HepG2 (cell line): ENCODE measurements around the gene VTN. TPM values are rescaled to one million over a fixed set of nuclear protein-coding genes. Genes with fewer than 3 reads are reported as not detected.

Experiments used
- ATF2 ChIP-seq: sonication (generic); formaldehyde crosslinking; IDR thresholded peaks from 2 replicates; pipeline ENCODE4 v1.4.0; 2020; ENCODE audit warnings: missing genetic modification reagents
- ATF7 ChIP-seq, 2 experiments: fragments of 450-650 bp in 1 of 2; sonication (generic) in 1 of 2; formaldehyde crosslinking in 1 of 2; IDR thresholded peaks; 2 replicates each; pipeline versions ENCODE4 v1.4.0 to v1.6.1; 2016 to 2020; ENCODE audit warnings: antibody characterized with exemption in 1 of 2, mild to moderate bottlenecking in 1 of 2, missing genetic modification reagents in 1 of 2
- BHLHE40 ChIP-seq: IDR thresholded peaks from 2 replicates; pipeline ENCODE4 v1.6.1; 2011; ENCODE audit warnings: low read length, improper control_type of control experiment
- FOSL2 ChIP-seq: sonication (generic); formaldehyde crosslinking; IDR thresholded peaks from 2 replicates; pipeline ENCODE4 v1.4.0; 2020; ENCODE audit warnings: missing genetic modification reagents
- GATAD2A ChIP-seq: IDR thresholded peaks from 2 replicates; pipeline ENCODE4 v1.6.1; 2016
- GZF1 ChIP-seq: sonication (generic); formaldehyde crosslinking; IDR thresholded peaks from 2 replicates; pipeline ENCODE4 v1.5.1; 2020; ENCODE audit warnings: mild to moderate bottlenecking, missing genetic modification reagents
- HMG20B ChIP-seq: conservative IDR thresholded peaks from 2 replicates; pipeline ENCODE4 v1.6.1; 2016; ENCODE audit warnings: missing genetic modification reagents, missing compliant biosample characterization
- HOXA3 ChIP-seq: sonication (generic); formaldehyde crosslinking; IDR thresholded peaks from 2 replicates; pipeline ENCODE4 v1.5.0; 2020; ENCODE audit warnings: missing genetic modification reagents
- MATR3 ChIP-seq: sonication (generic); formaldehyde crosslinking; IDR thresholded peaks from 2 replicates; pipeline ENCODE4 v1.4.0; 2020; ENCODE audit warnings: missing genetic modification reagents
- MYPOP ChIP-seq: sonication (generic); formaldehyde crosslinking; IDR thresholded peaks from 2 replicates; pipeline ENCODE4 v1.8.1; 2023; ENCODE audit warnings: mild to moderate bottlenecking, moderate library complexity, missing genetic modification reagents
- NCOA2 ChIP-seq: sonication (generic); formaldehyde crosslinking; IDR thresholded peaks from 2 replicates; pipeline ENCODE4 v1.8.0; 2022; ENCODE audit warnings: inconsistent platforms
- NCOR1 ChIP-seq: fragments of 200-600 bp; sonication (generic); IDR thresholded peaks from 2 replicates; pipeline ENCODE4 v1.7.0; 2017; ENCODE audit warnings: antibody characterized with exemption, low read length, borderline replicate concordance
- RAD51 ChIP-seq: fragments of 450-650 bp; IDR thresholded peaks from 2 replicates; pipeline ENCODE4 v1.6.1; 2016; ENCODE audit warnings: borderline replicate concordance
- SOX5 ChIP-seq: IDR thresholded peaks from 2 replicates; pipeline ENCODE4 v1.6.1; 2016; ENCODE audit warnings: borderline replicate concordance
- SP5 ChIP-seq: IDR thresholded peaks from 2 replicates; pipeline ENCODE4 v1.6.1; 2016; ENCODE audit warnings: low read depth, borderline replicate concordance
- STAT6 ChIP-seq: sonication (generic); formaldehyde crosslinking; IDR thresholded peaks from 2 replicates; pipeline ENCODE4 v1.4.0; 2020; ENCODE audit warnings: missing genetic modification reagents, mild to moderate bottlenecking, borderline replicate concordance
- ZBTB21 ChIP-seq: sonication (generic); formaldehyde crosslinking; IDR thresholded peaks from 2 replicates; pipeline ENCODE4 v1.4.0; 2020; ENCODE audit warnings: missing genetic modification reagents
- ZNF263 ChIP-seq: sonication (generic); formaldehyde crosslinking; IDR thresholded peaks from 2 replicates; pipeline ENCODE4 v1.4.0; 2020; ENCODE audit warnings: missing genetic modification reagents
- ZNF883 ChIP-seq: sonication (generic); formaldehyde crosslinking; IDR thresholded peaks from 2 replicates; pipeline ENCODE4 v1.5.1; 2020; ENCODE audit warnings: mild to moderate bottlenecking, missing genetic modification reagents; ENCODE audit errors: not compliant biosample characterization
- polyA plus RNA-seq, 8 experiments: library from polyadenylated mRNA; depleted of rRNA in 3 of 8; stranded (reverse) in 7 of 8; unstranded in 1 of 8; fragments of >200 nt; fragmentation: Illumina TruSeq in 4 of 8; extraction: Trizol in 4 of 8; gene quantifications; 2 replicates each; pipeline versions ENCODE4 v1.2.1 to v1.2.3, GENCODE V29; 2011 to 2016; ENCODE audit warnings: low read depth in 4 of 8, missing spikeins in 1 of 8, mixed read lengths in 1 of 8; ENCODE audit not compliant: insufficient read depth in 1 of 8
- total RNA-seq, 5 experiments: library from RNA; depleted of rRNA; stranded (reverse); fragments of >200 nt; fragmentation: Illumina TruSeq; extraction: Trizol; gene quantifications; 2 replicates each; pipeline ENCODE4 v1.2.3, GENCODE V29; 2016; ENCODE audit warnings: low read depth in 1 of 5

The VTN gene
- total and polyA plus RNA-seq, 2 of the 13 experiments (the other 11 are each of a cell fraction or from before 2014, with no cell fraction given), result 108 to 131 TPM

GRCh38 chr17:28379814-28380801 lies 10.0 kb upstream of the VTN start (continued):
- TF ChIP-seq STAT6 (CRISPR knock-in tag) (no peak), MYPOP (CRISPR knock-in tag) (peak; percentile 22; the same call in 1 of the 2 replicates), GATAD2A (peak; percentile 70), NCOA2 (CRISPR knock-in tag) (peak; percentile 42; the same call in 1 of the 2 replicates), HOXA3 (peak; percentile 35; the same call in 1 of the 2 replicates), ATF7 (IDR thresholded peaks at IDR 0.05) (peak; percentile 79), ATF7 (CRISPR knock-in tag; IDR thresholded peaks at IDR 0.05) (no peak), BHLHE40 (peak; percentile 62), FOSL2 (CRISPR knock-in tag) (peak; percentile 41; the same call in 1 of the 2 replicates), RAD51 (no peak), SOX5 (peak; percentile 42; the same call in 1 of the 2 replicates), MATR3 (no peak), SP5 (CRISPR knock-in tag) (peak; percentile 52; the same call in 1 of the 2 replicates), GZF1 (no peak), HMG20B (CRISPR knock-in tag) (peak; percentile 83), ZNF263 (CRISPR knock-in tag) (peak; percentile 48; the same call in 1 of the 2 replicates), ATF2 (CRISPR knock-in tag) (peak; percentile 85), ZNF883 (no peak), NCOR1 (no peak), ZBTB21 (CRISPR knock-in tag) (0 out of 2 replicates have a peak, but pooled peaks have one; percentile 32)
- TF ChIP-seq, all 625 proteins: peak for 35
